ENCODE measurements around the gene WNT7A. TPM values are rescaled to one million over a fixed set of nuclear protein-coding genes. Genes with fewer than 3 reads are reported as not detected.

Gene WNT7A
- total and polyA plus RNA-seq, 8 donors: 0.34 to 5.5 (median 0.71) TPM

- Histone ChIP-seq H3K4me1 (peaks cover 11 to 33% of the 10 kb centered on the region in 2 donors), H3K36me3 (no peaks in the 10 kb centered on the region), H3K27ac (no peak overlapping the region), H3K9me3 (no peaks in the 10 kb centered on the region), H3K27me3 (peaks cover 57 to 96% of the 10 kb centered on the region in 2 donors), H3K4me3 (peak overlapping the region; percentile 17 to 31)
- intact Hi-C loops (cut with DNase I): no loop called here
- peak in 1 of 4 donors; percentile 72 for DNase-seq
- peak; percentile 42 for ATAC-seq
- no peak for TF ChIP-seq CTCF (IDR thresholded peaks at IDR 0.05)
Observed at GRCh38 chr3:13878281-13879101, 1.4 kb downstream of the WNT7A start.

- H3K4me3 ChIP-seq: peak overlapping the region in 1 of 2 donors; percentile 31
- H3K9me3 ChIP-seq: no peaks in the 10 kb centered on the region
- intact Hi-C loops (cut with DNase I): no loop called here
- peaks cover 11 to 33% of the 10 kb centered on the region in 2 donors for H3K4me1 ChIP-seq
- DNase-seq (no peak), ATAC-seq (no peak)
- H3K27me3 ChIP-seq: peaks cover 57 to 90% of the 10 kb centered on the region in 2 donors
- H3K27ac ChIP-seq: no peak overlapping the region
- H3K36me3 ChIP-seq: no peaks in the 10 kb centered on the region
- no peak for TF ChIP-seq CTCF (IDR thresholded peaks at IDR 0.05)
Observed at GRCh38 chr3:13877911-13878280, 2.0 kb downstream of the WNT7A start.

- no peak for ATAC-seq
- peaks cover 45 to 77% of the 10 kb centered on the region in 2 donors for H3K27me3 ChIP-seq
- TF ChIP-seq CTCF (IDR thresholded peaks at IDR 0.05): no peak
Observed at GRCh38 chr3:13876451-13877100, 3.3 kb downstream of the WNT7A start.

GRCh38 chr3:13874891-13875290, 5.0 kb downstream of the WNT7A start:
- TF ChIP-seq CTCF (IDR thresholded peaks at IDR 0.05): no peak
- Histone ChIP-seq H3K27me3 (peaks cover 29 to 60% of the 10 kb centered on the region in 2 donors), H3K4me1 (peaks cover 11 to 23% of the 10 kb centered on the region in 2 donors), H3K36me3 (no peaks in the 10 kb centered on the region), H3K27ac (no peak overlapping the region), H3K4me3 (no peak overlapping the region), H3K9me3 (peaks cover 0 to 8% of the 10 kb centered on the region in 2 donors)
- DNase-seq: no peak
- intact Hi-C loops (cut with DNase I): no loop called here
- ATAC-seq: no peak

More at GRCh38 chr3:13876451-13877100, 3.3 kb downstream of the WNT7A start:
- Histone ChIP-seq H3K4me3 (no peak overlapping the region), H3K4me1 (peaks cover 11 to 33% of the 10 kb centered on the region in 2 donors), H3K27ac (no peak overlapping the region), H3K36me3 (no peaks in the 10 kb centered on the region), H3K9me3 (no peaks in the 10 kb centered on the region)
- intact Hi-C loops (cut with DNase I): no loop called here
- DNase-seq: no peak

GRCh38 chr3:13873818-13874217, 6.1 kb downstream of the WNT7A start:
- peaks cover 18 to 49% of the 10 kb centered on the region in 2 donors for H3K27me3 ChIP-seq
- intact Hi-C loops (cut with DNase I): no loop called here
- no peaks in the 10 kb centered on the region for H3K36me3 ChIP-seq
- peaks cover 0 to 8% of the 10 kb centered on the region in 2 donors for H3K9me3 ChIP-seq
- DNase-seq (no peak), ATAC-seq (no peak)
- no peak overlapping the region for H3K4me3 ChIP-seq
- TF ChIP-seq CTCF (IDR thresholded peaks at IDR 0.05): no peak
- no peak overlapping the region for H3K27ac ChIP-seq
- peaks cover 5 to 12% of the 10 kb centered on the region in 2 donors for H3K4me1 ChIP-seq
